ENCODE measurements around the gene CNTN4. TPM values are rescaled to one million over a fixed set of nuclear protein-coding genes. Genes with fewer than 3 reads are reported as not detected.

CNTN4 gene
- total RNA-seq, 1 experiment from 2014 or later: 1.6 TPM

- no peak overlapping the region for H2AFZ ChIP-seq (ENCODE audit: low read length)
- no peak overlapping the region for H3K14ac ChIP-seq (ENCODE audit: insufficient read depth, low read length)
- H3K18ac ChIP-seq (ENCODE audit: insufficient read length, low read depth, low read length): no peak overlapping the region
- H2BK120ac ChIP-seq (ENCODE audit: low read depth, low read length, poor library complexity, severe bottlenecking): no peak overlapping the region
- no peak overlapping the region for H3K56ac ChIP-seq (ENCODE audit: insufficient read length, low read depth, low read length)
- H3K9ac ChIP-seq (ENCODE audit: extremely low read depth, insufficient read length, low read length): no peak overlapping the region
- no CpG with 5 or more reads among the region's 3 CpGs for WGBS (ENCODE audit: extremely low coverage, insufficient read length, low lambda C conversion rate)
- no peaks in the 10 kb centered on the region for H3K27me3 ChIP-seq (ENCODE audit: insufficient read depth, low read length)
- no peaks in the 10 kb centered on the region; a peak in 1 of 5 replicates for H3K9me3 Mint-ChIP-seq
- no peak overlapping the region for H3K27ac Mint-ChIP-seq
- no peaks in the 10 kb centered on the region for H3K79me1 ChIP-seq (ENCODE audit: insufficient read depth, low read depth, low read length, poor library complexity, severe bottlenecking)
- no peaks in the 10 kb centered on the region for H4K20me1 ChIP-seq (ENCODE audit: control insufficient read depth, insufficient read depth, insufficient read length)
- H4K8ac ChIP-seq (replicated peaks; ENCODE audit: insufficient read length, low read depth, low read length): no peak overlapping the region
- TF ChIP-seq CTCF (conservative IDR thresholded peaks at IDR 0.05): no peak
- H3K9me3 ChIP-seq (ENCODE audit: control insufficient read depth, low read depth, low read length): no peaks in the 10 kb centered on the region
- no peak overlapping the region for H2BK15ac ChIP-seq (ENCODE audit: low read depth, low read length)
- no peak overlapping the region for H4K91ac ChIP-seq (ENCODE audit: insufficient read length, low read depth, low read length)
- no peak overlapping the region for H4K5ac ChIP-seq (ENCODE audit: insufficient read length, low read depth, low read length)
- H3K4me3 Mint-ChIP-seq: no peak overlapping the region
- no peak overlapping the region for H3K4ac ChIP-seq (ENCODE audit: low read depth, low read length)
- no peak overlapping the region for H2BK20ac ChIP-seq (ENCODE audit: low read depth, low read length, poor library complexity, severe bottlenecking)
- no peaks in the 10 kb centered on the region for H3K23me2 ChIP-seq (ENCODE audit: insufficient read length, low read depth, low read length, poor library complexity, severe bottlenecking)
- no peaks in the 10 kb centered on the region; a peak in 1 of 7 replicates for H3K36me3 Mint-ChIP-seq (ENCODE audit: insufficient read depth in 1 of 3, low read depth in 3 of 3)
- no peak overlapping the region for H2BK12ac ChIP-seq (ENCODE audit: insufficient read length, low read depth, low read length)
- H3K27me3 Mint-ChIP-seq (ENCODE audit: low read depth): no peaks in the 10 kb centered on the region
- H3K4me1 Mint-ChIP-seq: peaks cover 14 to 21% of the 10 kb centered on the region in 2 experiments
- H3K4me1 ChIP-seq (ENCODE audit: insufficient read depth, low read length): peaks cover 2% of the 10 kb centered on the region; the same call in 1 of the 2 replicates
- H2AK5ac ChIP-seq (ENCODE audit: insufficient read length, low read length): no peak overlapping the region
- no peak overlapping the region for H3K23ac ChIP-seq (ENCODE audit: insufficient read length, low read depth, low read length)
- no peak overlapping the region for H2BK5ac ChIP-seq (ENCODE audit: insufficient read length, low read length)
- H3K4me2 ChIP-seq (ENCODE audit: insufficient read depth, insufficient read length, low read length): no peak overlapping the region
- no peak overlapping the region for H3T11ph ChIP-seq (ENCODE audit: low read length)
- no peak for DNase-seq
- H3K79me2 ChIP-seq (ENCODE audit: insufficient read depth, low read length): no peaks in the 10 kb centered on the region
- no peak overlapping the region for H3K27ac ChIP-seq (ENCODE audit: insufficient read length, low read depth, low read length)
Measured at GRCh38 chr3:2300938-2301337, 202.3 kb downstream of the CNTN4 start.

Measured in H9 (cell line).